ENCODE data around the gene HSD11B2.

DNA sequence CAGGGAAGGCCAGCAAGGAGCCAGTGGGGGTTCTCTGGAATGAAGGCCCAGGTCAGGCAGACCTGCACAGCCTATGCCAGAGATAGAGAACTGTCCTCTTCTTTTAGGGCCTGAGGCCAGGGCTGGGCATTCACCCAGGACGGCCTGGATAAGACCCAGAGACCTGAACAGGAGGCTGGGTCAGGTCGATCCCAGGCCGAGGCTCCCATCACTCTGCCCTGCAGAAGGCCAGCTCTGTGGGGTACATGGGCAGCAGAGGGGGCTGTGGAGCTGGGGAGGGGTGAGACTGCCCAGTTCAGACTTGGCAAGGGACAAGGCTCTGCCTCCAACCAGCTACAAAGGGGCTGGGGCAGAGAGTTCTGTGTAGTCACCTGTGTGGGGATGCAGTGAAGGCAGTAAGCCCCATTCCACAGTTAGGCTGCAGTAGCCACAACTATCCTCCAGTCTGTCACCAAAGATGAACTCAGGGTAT, 14.6 kb downstream of the HSD11B2 start:
- no peak for TF ChIP-seq CTCF (IDR thresholded peaks at IDR 0.05)
- no peak for TF ChIP-seq FOXJ3 (CRISPR knock-in tag; IDR thresholded peaks at IDR 0.05; ENCODE audit: borderline replicate concordance)
- TF ChIP-seq, protein P1, sequence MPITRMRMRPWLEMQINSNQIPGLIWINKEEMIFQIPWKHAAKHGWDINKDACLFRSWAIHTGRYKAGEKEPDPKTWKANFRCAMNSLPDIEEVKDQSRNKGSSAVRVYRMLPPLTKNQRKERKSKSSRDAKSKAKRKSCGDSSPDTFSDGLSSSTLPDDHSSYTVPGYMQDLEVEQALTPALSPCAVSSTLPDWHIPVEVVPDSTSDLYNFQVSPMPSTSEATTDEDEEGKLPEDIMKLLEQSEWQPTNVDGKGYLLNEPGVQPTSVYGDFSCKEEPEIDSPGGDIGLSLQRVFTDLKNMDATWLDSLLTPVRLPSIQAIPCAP (CRISPR knock-in tag; IDR thresholded peaks at IDR 0.05) = no peak
- TF ChIP-seq, protein P2, sequence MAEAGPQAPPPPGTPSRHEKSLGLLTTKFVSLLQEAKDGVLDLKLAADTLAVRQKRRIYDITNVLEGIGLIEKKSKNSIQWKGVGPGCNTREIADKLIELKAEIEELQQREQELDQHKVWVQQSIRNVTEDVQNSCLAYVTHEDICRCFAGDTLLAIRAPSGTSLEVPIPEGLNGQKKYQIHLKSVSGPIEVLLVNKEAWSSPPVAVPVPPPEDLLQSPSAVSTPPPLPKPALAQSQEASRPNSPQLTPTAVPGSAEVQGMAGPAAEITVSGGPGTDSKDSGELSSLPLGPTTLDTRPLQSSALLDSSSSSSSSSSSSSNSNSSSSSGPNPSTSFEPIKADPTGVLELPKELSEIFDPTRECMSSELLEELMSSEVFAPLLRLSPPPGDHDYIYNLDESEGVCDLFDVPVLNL (CRISPR knock-in tag; IDR thresholded peaks at IDR 0.05; ENCODE audit: borderline replicate concordance, low read depth) = no peak
- TF ChIP-seq EMX1 (CRISPR knock-in tag; IDR thresholded peaks at IDR 0.05) = no peak
- no peak for TF ChIP-seq ESRRA (CRISPR knock-in tag; IDR thresholded peaks at IDR 0.05; ENCODE audit: borderline replicate concordance)
- TF ChIP-seq, protein P3, sequence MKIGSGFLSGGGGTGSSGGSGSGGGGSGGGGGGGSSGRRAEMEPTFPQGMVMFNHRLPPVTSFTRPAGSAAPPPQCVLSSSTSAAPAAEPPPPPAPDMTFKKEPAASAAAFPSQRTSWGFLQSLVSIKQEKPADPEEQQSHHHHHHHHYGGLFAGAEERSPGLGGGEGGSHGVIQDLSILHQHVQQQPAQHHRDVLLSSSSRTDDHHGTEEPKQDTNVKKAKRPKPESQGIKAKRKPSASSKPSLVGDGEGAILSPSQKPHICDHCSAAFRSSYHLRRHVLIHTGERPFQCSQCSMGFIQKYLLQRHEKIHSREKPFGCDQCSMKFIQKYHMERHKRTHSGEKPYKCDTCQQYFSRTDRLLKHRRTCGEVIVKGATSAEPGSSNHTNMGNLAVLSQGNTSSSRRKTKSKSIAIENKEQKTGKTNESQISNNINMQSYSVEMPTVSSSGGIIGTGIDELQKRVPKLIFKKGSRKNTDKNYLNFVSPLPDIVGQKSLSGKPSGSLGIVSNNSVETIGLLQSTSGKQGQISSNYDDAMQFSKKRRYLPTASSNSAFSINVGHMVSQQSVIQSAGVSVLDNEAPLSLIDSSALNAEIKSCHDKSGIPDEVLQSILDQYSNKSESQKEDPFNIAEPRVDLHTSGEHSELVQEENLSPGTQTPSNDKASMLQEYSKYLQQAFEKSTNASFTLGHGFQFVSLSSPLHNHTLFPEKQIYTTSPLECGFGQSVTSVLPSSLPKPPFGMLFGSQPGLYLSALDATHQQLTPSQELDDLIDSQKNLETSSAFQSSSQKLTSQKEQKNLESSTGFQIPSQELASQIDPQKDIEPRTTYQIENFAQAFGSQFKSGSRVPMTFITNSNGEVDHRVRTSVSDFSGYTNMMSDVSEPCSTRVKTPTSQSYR (CRISPR knock-in tag; IDR thresholded peaks at IDR 0.05) = no peak
- TF ChIP-seq, protein P4, sequence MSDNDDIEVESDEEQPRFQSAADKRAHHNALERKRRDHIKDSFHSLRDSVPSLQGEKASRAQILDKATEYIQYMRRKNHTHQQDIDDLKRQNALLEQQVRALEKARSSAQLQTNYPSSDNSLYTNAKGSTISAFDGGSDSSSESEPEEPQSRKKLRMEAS (CRISPR knock-in tag; IDR thresholded peaks at IDR 0.05) = no peak
- no peak for TF ChIP-seq ZNF232 (CRISPR knock-in tag; IDR thresholded peaks at IDR 0.05)
- no peak for TF ChIP-seq AFF4 (CRISPR knock-in tag; IDR thresholded peaks at IDR 0.05; ENCODE audit: borderline replicate concordance)
